GM10248 (cell line): ENCODE measurements around the gene C19orf33.

Experiments
- CTCF ChIA-PET: fragments of 300-600 bp; sonication (Branson Sonifier 250); formaldehyde crosslinking; extraction: SDS; loops from one replicate; lab custom pipeline; 2021; ENCODE audit warnings: antibody characterized with exemption; lab: Yijun Ruan, JAX
- POLR2A ChIA-PET: fragments of 350-650 bp; sonication (Branson Sonifier 250); formaldehyde crosslinking; extraction: SDS; loops from one replicate; lab custom pipeline; 2020; ENCODE audit warnings: antibody characterized with exemption; lab: Yijun Ruan, JAX
- DNase-seq: peaks from one replicate; pipeline ENCODE4 v3.0.0; 2012; ENCODE audit errors: extremely low spot score
- CTCF ChIP-seq: IDR thresholded peaks from 2 replicates; pipeline ENCODE4 v1.5.1; 2012; ENCODE audit warnings: mild to moderate bottlenecking, low read depth; ENCODE audit errors: extremely low read depth, missing control alignments, control extremely low read depth

Gene C19orf33

DNA sequence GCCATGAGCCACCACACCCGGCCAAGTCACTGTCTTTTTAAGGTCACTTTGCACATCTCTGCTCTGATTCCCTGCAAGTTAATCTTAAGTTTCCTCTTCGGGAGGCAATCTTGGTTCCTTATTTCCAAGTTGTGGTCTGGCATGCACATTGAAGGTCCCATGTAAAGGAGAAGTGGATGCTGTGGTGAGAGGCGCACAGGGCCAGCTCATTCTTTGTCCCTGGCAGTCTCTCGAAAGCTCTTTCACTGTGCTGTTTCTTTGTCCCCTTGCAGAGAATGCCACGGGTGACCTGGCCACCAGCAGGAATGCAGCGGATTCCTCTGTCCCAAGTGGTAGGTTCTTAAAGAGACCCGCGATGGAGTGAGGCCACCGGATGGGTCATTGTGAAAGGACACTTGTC lies 16.4 kb upstream of the C19orf33 start:
- TF ChIP-seq CTCF: no peak
- ChIA-PET POLR2A (no interaction called here), CTCF (no interaction called here)
- DNase-seq: no peak

- DNase-seq: no peak
- ChIA-PET CTCF (no interaction called here), POLR2A (interaction anchor here (0.5 to 0.6 kb wide), 2 partner anchors 23 to 47 kb away, joined by 3 to 7 read pairs; partner anchors contain the start of gene CATSPERG)
- no peak for TF ChIP-seq CTCF
These were observed 15.8 kb upstream of the C19orf33 start for GRCh38 chr19:38288123-38288855.

- no peak for TF ChIP-seq CTCF
- CTCF ChIA-PET: interaction anchor here (1.4 to 2.2 kb wide), 2 partner anchors 11 to 46 kb away, joined by 3 to 5 read pairs; no protein-coding TSS in a partner anchor
These were observed 14.1 kb upstream of the C19orf33 start for GRCh38 chr19:38289955-38290354.

DNA sequence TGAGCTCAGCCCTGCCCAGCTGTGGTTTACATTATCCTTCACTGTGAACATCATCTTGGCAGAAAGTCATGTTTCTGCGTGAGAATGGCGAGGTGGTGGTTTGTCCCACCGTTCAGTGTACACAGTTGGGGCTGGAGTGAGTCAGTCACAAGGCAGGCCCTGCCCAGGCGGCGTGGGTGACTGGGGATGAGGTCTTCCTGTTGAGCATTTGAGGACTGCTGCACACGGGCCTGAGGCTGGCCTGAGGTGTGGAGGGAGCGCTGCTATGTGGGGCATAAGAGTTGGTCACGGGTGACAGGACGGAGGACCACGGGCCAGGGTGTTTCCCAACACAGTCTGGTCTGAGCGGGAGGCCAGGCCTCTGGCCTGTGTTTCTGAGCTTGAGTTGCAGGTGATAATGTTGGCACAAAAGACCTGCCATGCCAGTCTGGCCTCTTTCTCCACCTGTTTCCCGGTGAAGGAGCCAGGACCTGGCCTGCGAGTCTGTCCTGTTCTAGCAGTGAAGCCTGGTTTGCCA lies 13.4 kb upstream of the C19orf33 start:
- ChIA-PET POLR2A (interaction anchor here (0.6 kb wide), 1 partner anchor 16 kb away, joined by 8 read pairs; no protein-coding TSS in a partner anchor), CTCF (interaction anchor here (1.4 to 2.2 kb wide), 2 partner anchors 12 to 46 kb away, joined by 3 to 5 read pairs; no protein-coding TSS in a partner anchor)
- no peak for TF ChIP-seq CTCF
- DNase-seq: no peak

More at GRCh38 chr19:38289955-38290354, 14.1 kb upstream of the C19orf33 start:
- POLR2A ChIA-PET: interaction anchor here (0.6 kb wide), 1 partner anchor 15 kb away, joined by 8 read pairs; no protein-coding TSS in a partner anchor
- no peak for DNase-seq

GRCh38 chr19:38291855-38292254 lies 12.2 kb upstream of the C19orf33 start:
- TF ChIP-seq CTCF: no peak
- DNase-seq: no peak
- POLR2A ChIA-PET: no interaction called here
- CTCF ChIA-PET: interaction anchor here (0.9 to 2.2 kb wide), 2 partner anchors 11 to 48 kb away, joined by 3 to 5 read pairs; no protein-coding TSS in a partner anchor

DNA sequence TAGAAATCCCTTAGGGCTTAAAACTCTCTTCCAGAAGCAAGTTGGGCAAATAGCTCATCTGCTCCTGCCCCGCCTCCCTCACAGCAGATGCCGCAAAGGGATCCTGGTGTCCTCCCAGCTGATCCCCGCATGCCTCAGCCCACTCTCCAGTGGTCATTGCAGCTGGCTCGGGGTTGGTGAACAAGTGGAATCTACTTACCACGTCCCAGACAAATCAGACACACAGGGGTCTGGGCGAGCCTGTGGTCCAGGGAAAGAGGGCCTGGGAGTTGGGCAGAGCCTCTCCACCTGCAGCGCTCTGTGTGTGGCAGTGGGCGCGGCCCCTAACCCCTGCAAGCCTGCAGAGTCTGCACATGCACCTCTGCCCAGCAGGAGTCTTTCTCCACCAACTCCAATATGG lies 10.8 kb upstream of the C19orf33 start:
- POLR2A ChIA-PET: no interaction called here
- DNase-seq: no peak
- CTCF ChIA-PET: interaction anchor here (1.1 kb wide), 1 partner anchor 12 kb away, joined by 4 read pairs; no protein-coding TSS in a partner anchor
- no peak for TF ChIP-seq CTCF
